DND-41 (cell line): ENCODE results near the gene CDK16.

Source experiments
- EZH2 ChIP-seq: IDR thresholded peaks from 3 replicates; pipeline ENCODE4 v1.6.1; 2012; ENCODE audit warnings: borderline replicate concordance, low read depth, mild to moderate bottlenecking, moderate library complexity, low read length, inconsistent platforms; ENCODE audit not compliant: severe bottlenecking
- TF ChIP-seq, protein P1 (sequence below): IDR thresholded peaks from 2 replicates; pipeline ENCODE4 v1.5.1; 2012; ENCODE audit warnings: borderline replicate concordance, low read length, moderate library complexity, mild to moderate bottlenecking; ENCODE audit not compliant: poor library complexity, severe bottlenecking; ENCODE audit errors: extremely low read depth

DNA sequence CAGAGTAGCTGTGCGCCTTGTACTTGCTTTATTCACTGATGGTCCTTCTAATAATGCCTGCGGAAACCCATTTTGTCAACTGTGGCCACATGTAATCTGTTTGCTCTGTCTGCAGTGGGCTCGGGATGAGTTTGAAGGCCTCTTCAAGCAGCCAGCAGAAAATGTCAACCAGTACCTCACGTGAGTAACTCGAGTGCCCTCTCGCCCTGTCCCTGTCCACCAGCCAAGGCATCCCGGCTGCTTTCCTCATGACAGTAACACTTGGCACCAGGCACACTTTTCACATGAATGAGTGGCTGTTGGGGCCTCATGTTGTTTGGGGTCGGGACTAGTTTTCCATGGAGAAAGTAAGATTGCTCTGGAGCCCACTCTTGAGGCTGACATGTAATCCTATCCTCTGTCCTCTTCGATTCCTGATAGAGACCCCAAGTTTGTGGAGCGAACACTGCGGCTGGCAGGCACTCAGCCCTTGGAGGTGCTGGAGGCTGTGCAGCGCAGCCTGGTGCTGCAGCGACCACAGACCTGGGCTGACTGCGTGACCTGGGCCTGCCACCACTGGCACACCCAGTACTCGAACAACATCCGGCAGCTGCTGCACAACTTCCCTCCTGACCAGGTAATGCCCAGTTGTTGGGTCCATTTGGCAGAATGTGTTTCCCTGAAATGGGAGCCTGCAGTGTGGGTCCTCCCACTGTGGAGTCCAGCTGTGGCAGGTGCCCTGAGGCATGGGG is 8.8 kb upstream of the CDK16 start:
- TF ChIP-seq, protein P1, sequence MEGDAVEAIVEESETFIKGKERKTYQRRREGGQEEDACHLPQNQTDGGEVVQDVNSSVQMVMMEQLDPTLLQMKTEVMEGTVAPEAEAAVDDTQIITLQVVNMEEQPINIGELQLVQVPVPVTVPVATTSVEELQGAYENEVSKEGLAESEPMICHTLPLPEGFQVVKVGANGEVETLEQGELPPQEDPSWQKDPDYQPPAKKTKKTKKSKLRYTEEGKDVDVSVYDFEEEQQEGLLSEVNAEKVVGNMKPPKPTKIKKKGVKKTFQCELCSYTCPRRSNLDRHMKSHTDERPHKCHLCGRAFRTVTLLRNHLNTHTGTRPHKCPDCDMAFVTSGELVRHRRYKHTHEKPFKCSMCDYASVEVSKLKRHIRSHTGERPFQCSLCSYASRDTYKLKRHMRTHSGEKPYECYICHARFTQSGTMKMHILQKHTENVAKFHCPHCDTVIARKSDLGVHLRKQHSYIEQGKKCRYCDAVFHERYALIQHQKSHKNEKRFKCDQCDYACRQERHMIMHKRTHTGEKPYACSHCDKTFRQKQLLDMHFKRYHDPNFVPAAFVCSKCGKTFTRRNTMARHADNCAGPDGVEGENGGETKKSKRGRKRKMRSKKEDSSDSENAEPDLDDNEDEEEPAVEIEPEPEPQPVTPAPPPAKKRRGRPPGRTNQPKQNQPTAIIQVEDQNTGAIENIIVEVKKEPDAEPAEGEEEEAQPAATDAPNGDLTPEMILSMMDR = no peak
- no peak for TF ChIP-seq EZH2
